K562 (cell line): ENCODE results near the gene RNF141. TPM values are rescaled to one million over a fixed set of nuclear protein-coding genes. Genes with fewer than 3 reads are reported as not detected.

Source experiments
- ATAC-seq: fragments of 200-7000 bp; cut with Tn5 transposase; 3 replicates; pipeline ENCODE4 v1.9.1; 2020; ENCODE audit warnings: moderate library complexity
- BruUV-seq: library from RNA; stranded (reverse); fragments of 400-500 nt; replicated peaks from 2 replicates; lab custom pipeline; 2021; lab: Mats Ljungman, UMichigan
- CTCF ChIA-PET: fragments of 300-600 bp; formaldehyde crosslinking; extraction: SDS; loops from one replicate; lab custom pipeline; 2021; ENCODE audit warnings: low intra/inter-chr PET ratio; lab: Yijun Ruan, JAX
- POLR2A ChIA-PET: fragments of 300-600, 350-650 bp; sonication (Branson Sonifier 250); formaldehyde crosslinking; extraction: SDS; loops from one replicate; lab custom pipeline; 2021; ENCODE audit warnings: antibody characterized with exemption, inconsistent platforms; lab: Yijun Ruan, JAX
- DNase-seq, 4 experiments: peaks; one replicate each; pipeline versions ENCODE4 v3.0.0 to v3.0.0-alpha.2; 2011 to 2018; ENCODE audit warnings: low spot score in 3 of 4, mixed read lengths in 3 of 4; ENCODE audit errors: extremely low read depth in 1 of 4
- FAIRE-seq: peaks from 2 replicates; lab custom pipeline; 2011; peaks lifted over from hg19 to GRCh38; lab: Jason Lieb, UNC
- H2AFZ ChIP-seq: 2 replicates; pipeline ENCODE4 v1.6.0; 2011; ENCODE audit warnings: low read depth, low read length, control low read depth, inconsistent platforms
- H3K27ac ChIP-seq: fragments of 200-600 bp; 3 replicates; pipeline ENCODE4 v1.8.0; 2011; ENCODE audit warnings: low read depth, mild to moderate bottlenecking, control low read depth, inconsistent platforms, low read length, moderate library complexity, mixed read lengths; ENCODE audit errors: extremely low read depth
- H3K27me3 ChIP-seq, 2 experiments: fragments of 300-600 bp in 1 of 2; 2 replicates in 1 of 2; 3 replicates in 1 of 2; pipeline versions ENCODE4 v1.6.0 to v1.8.0; 2011; ENCODE audit warnings: inconsistent platforms in 2 of 2, low read length in 2 of 2, mild to moderate bottlenecking in 1 of 2, mixed read lengths in 1 of 2, moderate library complexity in 1 of 2; ENCODE audit not compliant: control insufficient read depth in 2 of 2, insufficient read depth in 2 of 2
- H3K36me3 ChIP-seq: fragments of 300-600 bp; 3 replicates; pipeline ENCODE4 v1.8.0; 2011; ENCODE audit warnings: mild to moderate bottlenecking, low read length, inconsistent platforms; ENCODE audit not compliant: control insufficient read depth, insufficient read depth
- H3K4me1 ChIP-seq, 2 experiments: fragments of 200-600 bp in 1 of 2; replicated peaks in 1 of 2; 2 replicates in 1 of 2; 3 replicates in 1 of 2; pipeline versions ENCODE4 v1.5.1 to v1.8.0; 2011; ENCODE audit warnings: inconsistent platforms in 2 of 2, low read length in 2 of 2, mild to moderate bottlenecking in 1 of 2, mixed read lengths in 1 of 2, moderate library complexity in 1 of 2; ENCODE audit not compliant: control insufficient read depth in 2 of 2, insufficient read depth in 2 of 2
- H3K4me2 ChIP-seq: 2 replicates; pipeline ENCODE4 v1.6.1; 2011; ENCODE audit warnings: low read length, control low read depth, inconsistent platforms, mixed read lengths; ENCODE audit not compliant: insufficient read depth
- H3K4me3 ChIP-seq: fragments of 200-600 bp; sonication (generic), shearing (Covaris generic); 2 replicates; pipeline ENCODE4 v1.5.1; 2016; ENCODE audit warnings: control low read depth, inconsistent platforms
- H3K79me2 ChIP-seq: fragments of 200-600 bp; 3 replicates; pipeline ENCODE4 v1.8.0; 2011; ENCODE audit warnings: low read length, inconsistent platforms; ENCODE audit not compliant: control insufficient read depth, insufficient read depth
- H3K9ac ChIP-seq, 2 experiments: 2 replicates each; pipeline versions ENCODE4 v1.6.0 to v1.6.1; 2011; ENCODE audit warnings: low read depth in 2 of 2, low read length in 2 of 2, control low read depth in 1 of 2, inconsistent platforms in 1 of 2, mild to moderate bottlenecking in 1 of 2, mixed read lengths in 1 of 2; ENCODE audit not compliant: insufficient read depth in 1 of 2
- H3K9me1 ChIP-seq: one replicate; pipeline ENCODE4 v1.6.0; 2011; ENCODE audit warnings: inconsistent platforms, mild to moderate bottlenecking, low read length, moderate library complexity; ENCODE audit not compliant: control insufficient read depth, insufficient read depth
- H3K9me3 ChIP-seq: replicated peaks from 2 replicates; pipeline ENCODE4 v1.5.1; 2011; ENCODE audit warnings: low read depth, low read length, inconsistent platforms; ENCODE audit not compliant: control insufficient read depth, insufficient read depth
- H4K20me1 ChIP-seq: replicated peaks from 2 replicates; pipeline ENCODE4 v1.6.1; 2011; ENCODE audit warnings: low read length, inconsistent platforms, mixed read lengths; ENCODE audit not compliant: control insufficient read depth, insufficient read depth
- IFI16 ChIP-seq: fragments of 250-450 bp; sonication (Bioruptor Pico); IDR thresholded peaks from 2 replicates; pipeline ENCODE4 v2.1.2; 2022; ENCODE audit warnings: mild to moderate bottlenecking, inconsistent platforms
- SIN3B ChIP-seq: fragments of 450-650 bp; IDR thresholded peaks from 2 replicates; pipeline ENCODE4 v1.6.1; 2017; ENCODE audit warnings: low read depth, mild to moderate bottlenecking, moderate library complexity
- SMARCB1 ChIP-seq: IDR thresholded peaks from 2 replicates; pipeline ENCODE4 v1.6.1; 2011; ENCODE audit warnings: improper control_type of control experiment, low read depth; ENCODE audit not compliant: insufficient read length
- SRSF7 ChIP-seq: fragments of 200-400 bp; formaldehyde crosslinking; optimal IDR thresholded peaks from 2 replicates; pipeline ENCODE3; 2017; ENCODE audit warnings: mild to moderate bottlenecking, low read depth, low read length
- STAT5B ChIP-seq: fragments of 250-450 bp; sonication (Bioruptor Pico); IDR thresholded peaks from 2 replicates; pipeline ENCODE4 v1.8.0; 2021; ENCODE audit warnings: mild to moderate bottlenecking, inconsistent platforms
- TAF1 ChIP-seq: IDR thresholded peaks from 2 replicates; pipeline ENCODE4 v1.6.1; 2011; ENCODE audit warnings: mild to moderate bottlenecking, low read length, moderate library complexity; ENCODE audit not compliant: insufficient read depth, control insufficient read depth, severe bottlenecking; ENCODE audit errors: extremely low read depth
- ZNF134 ChIP-seq: fragments of 250-450 bp; sonication (Bioruptor Pico); conservative IDR thresholded peaks from 2 replicates; pipeline ENCODE4 v1.4.0; 2020
- ZNF24 ChIP-seq: fragments of 450-650 bp; IDR thresholded peaks from 2 replicates; pipeline ENCODE4 v1.6.1; 2016
- WGBS: fragments of 100-300 bp; shearing (Covaris generic); methylation state at CpG from one replicate; pipeline ENCODE4 v1.1.6; 2016; ENCODE audit warnings: low coverage, mixed read lengths; ENCODE audit not compliant: insufficient coverage; ENCODE audit errors: missing lambda C conversion rate; 5-methylcytosine and 5-hydroxymethylcytosine counted together
- in situ Hi-C: fragments of 300-500 bp; cut with MboI; formaldehyde crosslinking; loops from 4 replicates; pipeline ENCODE4 v1.15.0; 2018; ENCODE audit warnings: inconsistent platforms, mixed read lengths
- intact Hi-C: fragments of 100-400 bp; cut with micrococcal nuclease; formaldehyde crosslinking; loops from 2 replicates; pipeline ENCODE4 v1.14.2; 2022
- polyA plus RNA-seq, 8 experiments: library from polyadenylated mRNA; depleted of rRNA in 4 of 8; stranded (reverse) in 5 of 8; unstranded in 3 of 8; fragments of >200 nt; fragmentation: Nextera tagmentation in 2 of 8; fragmentation: Illumina TruSeq in 1 of 8; extraction: Ambion mirVana in 2 of 8; extraction: Trizol in 1 of 8; gene quantifications; 2 replicates each; pipeline versions ENCODE4 v1.2.1 to v1.2.3, GENCODE V29; 2011 to 2014; ENCODE audit warnings: inconsistent platforms in 1 of 8, missing spikeins in 1 of 8
- total RNA-seq, 7 experiments: library from RNA; depleted of rRNA in 6 of 7; stranded (reverse); fragments of >200 nt in 6 of 7; fragmentation: Illumina TruSeq in 2 of 7; extraction: Trizol in 2 of 7; gene quantifications; 2 replicates each; pipeline versions ENCODE4 v1.2.1 to v1.2.3, GENCODE V29; 2011 to 2021; ENCODE audit warnings: low replicate concordance in 1 of 7
- TF ChIP-seq, protein P1 (sequence below): fragments of 450-650 bp; formaldehyde crosslinking; IDR thresholded peaks from 2 replicates; pipeline ENCODE4 v1.4.0; 2022; ENCODE audit warnings: mild to moderate bottlenecking, moderate library complexity
- TF ChIP-seq, protein P2 (sequence below): sonication (generic); formaldehyde crosslinking; IDR thresholded peaks from 2 replicates; pipeline ENCODE4 v1.8.0; 2023; ENCODE audit warnings: missing genetic modification reagents, mild to moderate bottlenecking, borderline replicate concordance

Gene RNF141
- total and polyA plus RNA-seq, 9 of the 15 experiments (the other 6 are each of a cell fraction or from before 2014, with no cell fraction given), result 9.7 to 51.9 (median 18.9) TPM

GRCh38 chr11:10526974-10527918 is 13.7 kb downstream of the RNF141 start:
- no peaks in the 10 kb centered on the region for H4K20me1 ChIP-seq
- FAIRE-seq, result no peak
- in situ Hi-C loops (no loop called here), intact Hi-C loops (no loop called here)
- no peak overlapping the region for H3K4me2 ChIP-seq
- H3K4me3 ChIP-seq, result no peak overlapping the region
- H3K9me3 ChIP-seq, result no peaks in the 10 kb centered on the region
- H3K9me1 ChIP-seq, result no peaks in the 10 kb centered on the region
- WGBS, result 78% methylated on average over 6 of the region's 6 CpGs
- DNase-seq, result no peak
- no peaks in the 10 kb centered on the region for H3K79me2 ChIP-seq
- H3K4me1 ChIP-seq, result 0 out of 5 replicates have a peak, but pooled peaks cover 0 to 4% of the 10 kb centered on the region in 2 experiments
- POLR2A ChIA-PET, result interaction anchor here (0.6 to 1.1 kb wide), 3 partner anchors 14 to 138 kb away, joined by 3 read pairs; partner anchors contain the start of gene RNF141
- TF ChIP-seq, protein P1, sequence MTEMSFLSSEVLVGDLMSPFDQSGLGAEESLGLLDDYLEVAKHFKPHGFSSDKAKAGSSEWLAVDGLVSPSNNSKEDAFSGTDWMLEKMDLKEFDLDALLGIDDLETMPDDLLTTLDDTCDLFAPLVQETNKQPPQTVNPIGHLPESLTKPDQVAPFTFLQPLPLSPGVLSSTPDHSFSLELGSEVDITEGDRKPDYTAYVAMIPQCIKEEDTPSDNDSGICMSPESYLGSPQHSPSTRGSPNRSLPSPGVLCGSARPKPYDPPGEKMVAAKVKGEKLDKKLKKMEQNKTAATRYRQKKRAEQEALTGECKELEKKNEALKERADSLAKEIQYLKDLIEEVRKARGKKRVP, result no peak
- TF ChIP-seq TAF1 (no peak), STAT5B (CRISPR knock-in tag) (no peak), SIN3B (no peak), SMARCB1 (no peak), ZNF24 (no peak), SRSF7 (no peak), IFI16 (CRISPR knock-in tag) (no peak), ZNF134 (CRISPR knock-in tag) (no peak)
- TF ChIP-seq, protein P2, sequence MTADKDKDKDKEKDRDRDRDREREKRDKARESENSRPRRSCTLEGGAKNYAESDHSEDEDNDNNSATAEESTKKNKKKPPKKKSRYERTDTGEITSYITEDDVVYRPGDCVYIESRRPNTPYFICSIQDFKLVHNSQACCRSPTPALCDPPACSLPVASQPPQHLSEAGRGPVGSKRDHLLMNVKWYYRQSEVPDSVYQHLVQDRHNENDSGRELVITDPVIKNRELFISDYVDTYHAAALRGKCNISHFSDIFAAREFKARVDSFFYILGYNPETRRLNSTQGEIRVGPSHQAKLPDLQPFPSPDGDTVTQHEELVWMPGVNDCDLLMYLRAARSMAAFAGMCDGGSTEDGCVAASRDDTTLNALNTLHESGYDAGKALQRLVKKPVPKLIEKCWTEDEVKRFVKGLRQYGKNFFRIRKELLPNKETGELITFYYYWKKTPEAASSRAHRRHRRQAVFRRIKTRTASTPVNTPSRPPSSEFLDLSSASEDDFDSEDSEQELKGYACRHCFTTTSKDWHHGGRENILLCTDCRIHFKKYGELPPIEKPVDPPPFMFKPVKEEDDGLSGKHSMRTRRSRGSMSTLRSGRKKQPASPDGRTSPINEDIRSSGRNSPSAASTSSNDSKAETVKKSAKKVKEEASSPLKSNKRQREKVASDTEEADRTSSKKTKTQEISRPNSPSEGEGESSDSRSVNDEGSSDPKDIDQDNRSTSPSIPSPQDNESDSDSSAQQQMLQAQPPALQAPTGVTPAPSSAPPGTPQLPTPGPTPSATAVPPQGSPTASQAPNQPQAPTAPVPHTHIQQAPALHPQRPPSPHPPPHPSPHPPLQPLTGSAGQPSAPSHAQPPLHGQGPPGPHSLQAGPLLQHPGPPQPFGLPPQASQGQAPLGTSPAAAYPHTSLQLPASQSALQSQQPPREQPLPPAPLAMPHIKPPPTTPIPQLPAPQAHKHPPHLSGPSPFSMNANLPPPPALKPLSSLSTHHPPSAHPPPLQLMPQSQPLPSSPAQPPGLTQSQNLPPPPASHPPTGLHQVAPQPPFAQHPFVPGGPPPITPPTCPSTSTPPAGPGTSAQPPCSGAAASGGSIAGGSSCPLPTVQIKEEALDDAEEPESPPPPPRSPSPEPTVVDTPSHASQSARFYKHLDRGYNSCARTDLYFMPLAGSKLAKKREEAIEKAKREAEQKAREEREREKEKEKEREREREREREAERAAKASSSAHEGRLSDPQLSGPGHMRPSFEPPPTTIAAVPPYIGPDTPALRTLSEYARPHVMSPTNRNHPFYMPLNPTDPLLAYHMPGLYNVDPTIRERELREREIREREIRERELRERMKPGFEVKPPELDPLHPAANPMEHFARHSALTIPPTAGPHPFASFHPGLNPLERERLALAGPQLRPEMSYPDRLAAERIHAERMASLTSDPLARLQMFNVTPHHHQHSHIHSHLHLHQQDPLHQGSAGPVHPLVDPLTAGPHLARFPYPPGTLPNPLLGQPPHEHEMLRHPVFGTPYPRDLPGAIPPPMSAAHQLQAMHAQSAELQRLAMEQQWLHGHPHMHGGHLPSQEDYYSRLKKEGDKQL (CRISPR knock-in tag), result no peak
- TF ChIP-seq, all 486 proteins: peak for 0
- no TSS peak for BruUV-seq
- Histone ChIP-seq H2AFZ (no peak overlapping the region), H3K27me3 (no peaks in the 10 kb centered on the region), H3K36me3 (peaks cover 66% of the 10 kb centered on the region; the same call in 2 of the 3 replicates), H3K9ac (no peak overlapping the region), H3K27ac (no peak overlapping the region)
- ATAC-seq, result no peak
- CTCF ChIA-PET, result no interaction called here
